Pancreas (tissue), 10 donors: ENCODE data around the gene CSF3R. TPM values are rescaled to one million over a fixed set of nuclear protein-coding genes. Genes with fewer than 3 reads are reported as not detected.

Source experiments
- ATAC-seq, 4 donors: fragments of 200-7000 bp; cut with Tn5 transposase; one replicate each; pipeline versions ENCODE4 v1.8.0 to v1.9.1; 2020; ENCODE audit warnings: mild to moderate bottlenecking in 4 of 4, moderate library complexity in 4 of 4
- DNase-seq, 6 donors: peaks; one replicate each; pipeline ENCODE4 v3.0.0-alpha.2; 2020
- FAIRE-seq: peaks from 2 replicates; lab custom pipeline; 2012; peaks lifted over from hg19 to GRCh38; lab: Jason Lieb, UNC
- H3K27ac ChIP-seq, 4 donors: fragments of 200-600 bp; sonication (generic); 1 replicate in 3 of 4; 2 replicates in 1 of 4; pipeline versions ENCODE4 v1.5.0 to v1.8.0; 2020
- H3K27me3 ChIP-seq, 4 donors: fragments of 200-600 bp; one replicate each; pipeline ENCODE4 v1.8.0; 2021
- H3K36me3 ChIP-seq, 3 donors: fragments of 200-600 bp; sonication (generic) in 1 of 3; one replicate each; pipeline versions ENCODE4 v1.5.0 to v1.8.0; 2020 to 2021
- H3K4me1 ChIP-seq, 3 donors: fragments of 200-600 bp; one replicate each; pipeline ENCODE4 v1.8.0; 2021
- H3K4me3 ChIP-seq, 4 donors: fragments of 200-600 bp; sonication (generic) in 2 of 4; one replicate each; pipeline versions ENCODE4 v1.5.0 to v1.8.0; 2020 to 2021
- H3K9me3 ChIP-seq, 4 donors: fragments of 200-600 bp; one replicate each; pipeline ENCODE4 v1.8.0; 2021
- WGBS, 2 donors: extraction: QIAGEN DNeasy Blood & Tissue Kit; methylation state at CpG; one replicate each; pipeline ENCODE4 v1.1.7; 2013; 5-methylcytosine and 5-hydroxymethylcytosine counted together
- intact Hi-C, 3 donors: fragments of 100-400 bp; cut with DNase I; formaldehyde crosslinking; loops; one replicate each; pipeline versions ENCODE4 v1.11.1 to v1.14.2; 2022
- polyA plus RNA-seq, 2 donors: library from polyadenylated mRNA; stranded (reverse); fragments of 200-250 nt; gene quantifications; one replicate each; pipeline ENCODE4 v1.2.3, GENCODE V29; 2013
- total RNA-seq, 6 donors: library from RNA; stranded (reverse); fragmentation: NEBNext Ultra II Directional in 4 of 6; extraction: Animal tissue kit (Norgen Biotek cat#: 25700) in 4 of 6; gene quantifications; one replicate each; pipeline versions ENCODE4 v1.2.1 to v1.2.4, GENCODE V29; 2021 to 2023
- TF ChIP-seq, protein P1 (sequence below), 4 donors: fragments of 200-600 bp; sonication (generic) in 3 of 4; IDR thresholded peaks; one replicate each; pipeline versions ENCODE4 v1.5.0 to v1.8.0; 2021; ENCODE audit warnings: antibody characterized with exemption in 4 of 4
- donor health status: healthy with polysubstance abuse.
- donor health status: DM: no; HTN: no; CAD: no; lungs with moderate emphysema.
- donor health status: DM: no; HTN: no; CAD: no.
- donor health status: control.
- donor health status: control.
- donor health status: Bipolar disorder and iron deficiency.
- donor health status: DM: yes; HTN: yes; CAD: no.
- donor health status: DM: no; HTN: no; CAD: no.
- donor health status: DM: no; HTN: no; CAD: no.
- donor health status: DM: yes; HTN: yes; CAD: no.

Gene CSF3R
- total and polyA plus RNA-seq, 8 donors, result 0.47 to 13.4 (median 2.7) TPM

DNA sequence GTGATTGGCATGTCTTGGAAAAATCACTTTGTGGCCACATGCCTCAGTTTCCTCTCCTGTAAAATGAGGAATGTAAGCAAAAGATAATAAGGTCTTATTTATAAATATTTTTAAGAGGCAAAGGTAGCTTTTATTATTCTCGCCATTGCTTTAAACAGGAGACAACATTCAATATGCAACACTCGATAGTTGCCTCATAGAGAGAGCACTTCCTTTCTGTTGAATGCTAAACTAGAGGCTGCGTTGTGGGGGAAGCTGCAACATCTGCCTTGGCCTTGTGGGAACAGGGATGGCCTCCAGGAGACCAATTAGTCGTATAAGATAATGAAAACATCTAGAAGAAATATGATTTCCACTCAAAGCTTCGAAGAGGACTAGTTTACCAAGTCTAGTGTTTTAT, 36.0 kb downstream of the CSF3R start:
- TF ChIP-seq, protein P1, sequence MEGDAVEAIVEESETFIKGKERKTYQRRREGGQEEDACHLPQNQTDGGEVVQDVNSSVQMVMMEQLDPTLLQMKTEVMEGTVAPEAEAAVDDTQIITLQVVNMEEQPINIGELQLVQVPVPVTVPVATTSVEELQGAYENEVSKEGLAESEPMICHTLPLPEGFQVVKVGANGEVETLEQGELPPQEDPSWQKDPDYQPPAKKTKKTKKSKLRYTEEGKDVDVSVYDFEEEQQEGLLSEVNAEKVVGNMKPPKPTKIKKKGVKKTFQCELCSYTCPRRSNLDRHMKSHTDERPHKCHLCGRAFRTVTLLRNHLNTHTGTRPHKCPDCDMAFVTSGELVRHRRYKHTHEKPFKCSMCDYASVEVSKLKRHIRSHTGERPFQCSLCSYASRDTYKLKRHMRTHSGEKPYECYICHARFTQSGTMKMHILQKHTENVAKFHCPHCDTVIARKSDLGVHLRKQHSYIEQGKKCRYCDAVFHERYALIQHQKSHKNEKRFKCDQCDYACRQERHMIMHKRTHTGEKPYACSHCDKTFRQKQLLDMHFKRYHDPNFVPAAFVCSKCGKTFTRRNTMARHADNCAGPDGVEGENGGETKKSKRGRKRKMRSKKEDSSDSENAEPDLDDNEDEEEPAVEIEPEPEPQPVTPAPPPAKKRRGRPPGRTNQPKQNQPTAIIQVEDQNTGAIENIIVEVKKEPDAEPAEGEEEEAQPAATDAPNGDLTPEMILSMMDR (IDR thresholded peaks at IDR 0.05), result no peak
- Histone ChIP-seq H3K36me3 (no peaks in the 10 kb centered on the region), H3K27ac (no peak overlapping the region), H3K4me3 (no peak overlapping the region), H3K9me3 (no peaks in the 10 kb centered on the region), H3K27me3 (no peaks in the 10 kb centered on the region), H3K4me1 (peaks cover 0 to 3% (median 0%) of the 10 kb centered on the region in 3 donors)
- FAIRE-seq (no peak), ATAC-seq (no peak), DNase-seq (no peak)
- 69 to 75% methylated on average over 5 of the region's 5 CpGs for WGBS, 2 donors
- intact Hi-C loops, result no loop called here

DNA sequence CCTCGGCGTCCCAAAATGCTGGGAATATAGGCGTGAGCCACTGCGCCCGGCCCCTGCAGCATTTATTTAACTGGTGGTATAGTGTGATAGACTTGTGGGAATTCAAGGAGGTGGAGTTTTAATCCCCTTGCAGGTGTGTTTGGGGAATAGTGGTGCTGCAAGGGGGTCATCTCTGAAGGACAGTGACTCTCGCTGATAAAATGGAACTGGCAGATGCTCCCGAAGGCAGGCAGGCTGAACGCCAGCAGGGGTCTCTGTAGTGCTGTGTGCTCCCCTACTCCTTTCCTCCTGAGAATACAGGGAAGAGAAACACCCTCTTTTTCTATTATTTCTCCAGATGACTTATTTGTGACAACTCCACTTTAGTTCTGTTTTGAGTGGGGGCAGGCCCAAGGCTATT, 36.4 kb downstream of the CSF3R start:
- Histone ChIP-seq H3K4me3 (no peak overlapping the region), H3K27me3 (no peaks in the 10 kb centered on the region), H3K36me3 (no peaks in the 10 kb centered on the region), H3K4me1 (peaks cover 0 to 3% (median 0%) of the 10 kb centered on the region in 3 donors), H3K9me3 (no peaks in the 10 kb centered on the region), H3K27ac (no peak overlapping the region)
- intact Hi-C loops, result no loop called here
- FAIRE-seq (no peak), ATAC-seq (no peak), DNase-seq (no peak)
- TF ChIP-seq, protein P1 (IDR thresholded peaks at IDR 0.05), result no peak
- WGBS, 2 donors, result 72 to 76% methylated on average over 8 of the region's 8 CpGs

DNA sequence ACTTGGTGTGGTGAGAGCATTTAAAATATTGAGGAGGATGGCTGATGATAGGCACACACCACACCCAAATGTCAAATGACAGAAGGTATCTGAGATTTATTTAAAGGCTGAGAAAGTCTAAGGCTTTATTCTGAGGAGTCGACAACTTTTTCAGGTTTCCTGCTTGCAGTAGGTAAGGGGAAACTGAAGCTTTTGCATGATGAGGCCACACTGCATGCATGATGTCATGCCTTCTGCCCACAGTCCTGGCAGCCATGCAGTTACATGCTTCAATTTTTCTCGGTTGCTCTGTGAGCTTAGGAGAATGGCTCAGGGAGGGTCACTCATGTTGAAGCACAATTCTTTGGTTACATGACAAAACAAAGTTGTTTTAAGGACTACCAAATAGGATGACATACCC, 39.4 kb downstream of the CSF3R start:
- H3K36me3 ChIP-seq, result no peaks in the 10 kb centered on the region
- TF ChIP-seq, protein P1 (IDR thresholded peaks at IDR 0.05), result no peak
- WGBS, 2 donors, result 82 to 83% methylated on average over 2 of the region's 2 CpGs
- ATAC-seq, result no peak
- intact Hi-C loops, result no loop called here
- DNase-seq, result no peak
- H3K4me1 ChIP-seq, result no peaks in the 10 kb centered on the region
- H3K27me3 ChIP-seq, result no peaks in the 10 kb centered on the region
- no peak overlapping the region for H3K27ac ChIP-seq
- H3K9me3 ChIP-seq, result no peaks in the 10 kb centered on the region
- FAIRE-seq, result no peak
- H3K4me3 ChIP-seq, result no peak overlapping the region

DNA sequence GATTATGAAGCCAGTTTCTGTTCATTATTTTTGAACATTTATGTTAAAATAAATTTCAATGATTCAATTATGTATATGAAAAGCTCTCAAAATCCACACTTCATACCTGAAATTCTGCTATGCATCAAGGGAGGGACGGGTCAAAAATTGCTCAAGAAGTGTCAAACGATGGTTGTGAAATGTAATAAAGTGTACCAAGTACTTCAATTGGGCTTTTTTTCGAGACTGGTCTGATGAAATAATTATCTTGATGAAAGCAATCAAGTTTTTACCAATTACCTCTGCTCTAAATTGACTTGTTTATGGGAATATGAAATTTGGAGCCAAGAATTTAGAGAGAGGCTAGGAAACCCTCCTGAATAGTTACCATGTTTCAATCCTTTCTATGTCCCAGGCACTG, 40.4 kb downstream of the CSF3R start:
- ATAC-seq (no peak), DNase-seq (no peak), FAIRE-seq (no peak)
- intact Hi-C loops, result no loop called here
- no peaks in the 10 kb centered on the region for H3K27me3 ChIP-seq
- TF ChIP-seq, protein P1 (IDR thresholded peaks at IDR 0.05), result no peak
- WGBS, 2 donors, result 81 to 85% methylated on average over 3 of the region's 3 CpGs
- no peaks in the 10 kb centered on the region for H3K36me3 ChIP-seq
- no peaks in the 10 kb centered on the region for H3K4me1 ChIP-seq
- no peak overlapping the region for H3K27ac ChIP-seq
- no peak overlapping the region for H3K4me3 ChIP-seq
- H3K9me3 ChIP-seq, result no peaks in the 10 kb centered on the region

DNA sequence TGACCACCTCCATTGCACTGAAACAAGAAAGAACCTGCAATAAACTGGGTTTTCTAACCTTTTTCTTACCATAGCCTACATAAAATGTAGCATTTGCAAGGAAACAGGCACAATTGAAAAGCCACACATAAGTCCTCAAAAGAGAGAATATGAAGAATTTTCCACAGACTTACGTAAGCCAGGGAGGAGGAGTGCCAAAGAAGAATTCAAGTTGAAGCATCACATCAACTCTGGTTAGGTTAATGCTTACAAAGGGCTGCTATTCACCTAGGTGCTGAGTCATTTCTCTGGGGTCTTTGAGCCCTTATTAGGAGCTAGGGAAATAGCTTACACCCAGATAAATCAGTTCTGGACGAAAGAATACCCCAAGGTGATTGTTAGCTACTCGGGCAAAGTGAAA, 42.1 kb downstream of the CSF3R start:
- 83 to 96% methylated on average over 3 of the region's 3 CpGs for WGBS, 2 donors
- ATAC-seq, result no peak

More for the DNA sequence above, 42.1 kb downstream of the CSF3R start:
- FAIRE-seq, result no peak
- no peaks in the 10 kb centered on the region for H3K27me3 ChIP-seq
- DNase-seq, result no peak
- H3K4me1 ChIP-seq, result no peaks in the 10 kb centered on the region
- intact Hi-C loops, result no loop called here
- no peak overlapping the region for H3K4me3 ChIP-seq
- no peak overlapping the region for H3K27ac ChIP-seq
- TF ChIP-seq, protein P1 (IDR thresholded peaks at IDR 0.05), result no peak
- H3K36me3 ChIP-seq, result no peaks in the 10 kb centered on the region
- H3K9me3 ChIP-seq, result no peaks in the 10 kb centered on the region
